Measurements from ENCODE around the gene PACSIN2.
A peak's percentile ranks its signal among the peaks of the same experiment; 100 is the strongest.
"Not testable (repeated sequence)": the region's sequence is repeated elsewhere in the genome, so short reads cannot be mapped to it uniquely, and the experiment has no call there.

Gene PACSIN2

GRCh38 chr22:42955848-42956247 is 59.1 kb downstream of the PACSIN2 start:
- Histone ChIP-seq H3K27me3 (ENCODE audit: control insufficient read depth, insufficient read depth, low read length) (no peaks in the 10 kb centered on the region), H3K4me1 (ENCODE audit: control insufficient read depth, insufficient read depth, low read length) (peaks cover 32% of the 10 kb centered on the region), H3K4me3 (ENCODE audit: low read depth, low read length) (no peak overlapping the region), H3K27ac (ENCODE audit: low read depth, low read length) (no peak overlapping the region), H3K9ac (ENCODE audit: low read depth, low read length) (no peak overlapping the region), H3K36me3 (ENCODE audit: control insufficient read depth, insufficient read depth, low read length) (no peaks in the 10 kb centered on the region), H3K9me3 (ENCODE audit: control insufficient read depth, insufficient read depth, low read length) (no peaks in the 10 kb centered on the region)

- H3K27ac ChIP-seq (ENCODE audit: low read depth, low read length): no peak overlapping the region
- no peaks in the 10 kb centered on the region for H3K36me3 ChIP-seq (ENCODE audit: control insufficient read depth, insufficient read depth, low read length)
- H3K9me3 ChIP-seq (ENCODE audit: control insufficient read depth, insufficient read depth, low read length): no peaks in the 10 kb centered on the region
- H3K4me1 ChIP-seq (ENCODE audit: control insufficient read depth, insufficient read depth, low read length): peaks cover 26% of the 10 kb centered on the region
- no peak overlapping the region for H3K4me3 ChIP-seq (ENCODE audit: low read depth, low read length)
- no peak overlapping the region for H3K9ac ChIP-seq (ENCODE audit: low read depth, low read length)
- no peaks in the 10 kb centered on the region for H3K27me3 ChIP-seq (ENCODE audit: control insufficient read depth, insufficient read depth, low read length)
Measured at GRCh38 chr22:42955087-42955635, 59.8 kb downstream of the PACSIN2 start.

- H3K27me3 ChIP-seq (ENCODE audit: control insufficient read depth, insufficient read depth, low read length); H3K27ac ChIP-seq (ENCODE audit: low read depth, low read length); H3K4me3 ChIP-seq (ENCODE audit: low read depth, low read length); H3K9me3 ChIP-seq (ENCODE audit: control insufficient read depth, insufficient read depth, low read length); H3K9ac ChIP-seq (ENCODE audit: low read depth, low read length); H3K36me3 ChIP-seq (ENCODE audit: control insufficient read depth, insufficient read depth, low read length): not testable (repeated sequence)
- peaks cover 12% of the 10 kb centered on the region for H3K4me1 ChIP-seq (ENCODE audit: control insufficient read depth, insufficient read depth, low read length)
Measured at GRCh38 chr22:42953751-42954150, 61.2 kb downstream of the PACSIN2 start.

GRCh38 chr22:42951093-42951710 is 63.7 kb downstream of the PACSIN2 start:
- peaks cover 29% of the 10 kb centered on the region for H3K4me1 ChIP-seq (ENCODE audit: control insufficient read depth, insufficient read depth, low read length)
- H3K4me3 ChIP-seq (ENCODE audit: low read depth, low read length): no peak overlapping the region
- no peak overlapping the region for H3K9ac ChIP-seq (ENCODE audit: low read depth, low read length)
- H3K27ac ChIP-seq (ENCODE audit: low read depth, low read length): no peak overlapping the region
- H3K36me3 ChIP-seq (ENCODE audit: control insufficient read depth, insufficient read depth, low read length): 0 out of 2 replicates have a peak, but pooled peaks cover 4% of the 10 kb centered on the region
- no peaks in the 10 kb centered on the region for H3K9me3 ChIP-seq (ENCODE audit: control insufficient read depth, insufficient read depth, low read length)
- no peaks in the 10 kb centered on the region for H3K27me3 ChIP-seq (ENCODE audit: control insufficient read depth, insufficient read depth, low read length)

- no peaks in the 10 kb centered on the region for H3K9me3 ChIP-seq (ENCODE audit: control insufficient read depth, insufficient read depth, low read length)
- 0 out of 2 replicates have a peak, but pooled peaks cover 4% of the 10 kb centered on the region for H3K36me3 ChIP-seq (ENCODE audit: control insufficient read depth, insufficient read depth, low read length)
- peaks cover 37% of the 10 kb centered on the region for H3K4me1 ChIP-seq (ENCODE audit: control insufficient read depth, insufficient read depth, low read length)
- no peak overlapping the region for H3K27ac ChIP-seq (ENCODE audit: low read depth, low read length)
- no peak overlapping the region for H3K4me3 ChIP-seq (ENCODE audit: low read depth, low read length)
- no peak overlapping the region for H3K9ac ChIP-seq (ENCODE audit: low read depth, low read length)
- no peaks in the 10 kb centered on the region for H3K27me3 ChIP-seq (ENCODE audit: control insufficient read depth, insufficient read depth, low read length)
Measured at GRCh38 chr22:42950281-42950680, 64.7 kb downstream of the PACSIN2 start.

- Histone ChIP-seq H3K27ac (ENCODE audit: low read depth, low read length) (no peak overlapping the region), H3K9me3 (ENCODE audit: control insufficient read depth, insufficient read depth, low read length) (no peaks in the 10 kb centered on the region), H3K9ac (ENCODE audit: low read depth, low read length) (no peak overlapping the region), H3K4me3 (ENCODE audit: low read depth, low read length) (no peak overlapping the region), H3K27me3 (ENCODE audit: control insufficient read depth, insufficient read depth, low read length) (no peaks in the 10 kb centered on the region), H3K36me3 (ENCODE audit: control insufficient read depth, insufficient read depth, low read length) (0 out of 2 replicates have a peak, but pooled peaks cover 4% of the 10 kb centered on the region), H3K4me1 (ENCODE audit: control insufficient read depth, insufficient read depth, low read length) (peaks cover 37% of the 10 kb centered on the region)
Measured at GRCh38 chr22:42949159-42949558, 65.8 kb downstream of the PACSIN2 start.

GRCh38 chr22:42948294-42948693 is 66.7 kb downstream of the PACSIN2 start:
- Histone ChIP-seq H3K27ac (ENCODE audit: low read depth, low read length) (no peak overlapping the region), H3K27me3 (ENCODE audit: control insufficient read depth, insufficient read depth, low read length) (no peaks in the 10 kb centered on the region)

GRCh38 chr22:42947211-42947990 is 67.5 kb downstream of the PACSIN2 start:
- 0 out of 2 replicates have a peak, but pooled peaks cover 4% of the 10 kb centered on the region for H3K36me3 ChIP-seq (ENCODE audit: control insufficient read depth, insufficient read depth, low read length)
- peaks cover 32% of the 10 kb centered on the region for H3K4me1 ChIP-seq (ENCODE audit: control insufficient read depth, insufficient read depth, low read length)
- H3K9ac ChIP-seq (ENCODE audit: low read depth, low read length): no peak overlapping the region
- peak overlapping the region; percentile 70 for H3K27ac ChIP-seq (ENCODE audit: low read depth, low read length)
- no peaks in the 10 kb centered on the region for H3K9me3 ChIP-seq (ENCODE audit: control insufficient read depth, insufficient read depth, low read length)
- H3K4me3 ChIP-seq (ENCODE audit: low read depth, low read length): no peak overlapping the region
- H3K27me3 ChIP-seq (ENCODE audit: control insufficient read depth, insufficient read depth, low read length): no peaks in the 10 kb centered on the region

More at GRCh38 chr22:42948294-42948693, 66.7 kb downstream of the PACSIN2 start:
- Histone ChIP-seq H3K36me3 (ENCODE audit: control insufficient read depth, insufficient read depth, low read length) (0 out of 2 replicates have a peak, but pooled peaks cover 4% of the 10 kb centered on the region), H3K9ac (ENCODE audit: low read depth, low read length) (no peak overlapping the region), H3K9me3 (ENCODE audit: control insufficient read depth, insufficient read depth, low read length) (no peaks in the 10 kb centered on the region), H3K4me3 (ENCODE audit: low read depth, low read length) (no peak overlapping the region), H3K4me1 (ENCODE audit: control insufficient read depth, insufficient read depth, low read length) (peaks cover 32% of the 10 kb centered on the region)

GRCh38 chr22:42946546-42947198 is 68.3 kb downstream of the PACSIN2 start:
- Histone ChIP-seq H3K9me3 (ENCODE audit: control insufficient read depth, insufficient read depth, low read length) (no peaks in the 10 kb centered on the region), H3K36me3 (ENCODE audit: control insufficient read depth, insufficient read depth, low read length) (0 out of 2 replicates have a peak, but pooled peaks cover 4% of the 10 kb centered on the region), H3K9ac (ENCODE audit: low read depth, low read length) (no peak overlapping the region), H3K4me3 (ENCODE audit: low read depth, low read length) (no peak overlapping the region), H3K27me3 (ENCODE audit: control insufficient read depth, insufficient read depth, low read length) (no peaks in the 10 kb centered on the region), H3K4me1 (ENCODE audit: control insufficient read depth, insufficient read depth, low read length) (peaks cover 32% of the 10 kb centered on the region), H3K27ac (ENCODE audit: low read depth, low read length) (peak overlapping the region; percentile 70)

- Histone ChIP-seq H3K9me3 (ENCODE audit: control insufficient read depth, insufficient read depth, low read length) (no peaks in the 10 kb centered on the region), H3K9ac (ENCODE audit: low read depth, low read length) (no peak overlapping the region), H3K4me1 (ENCODE audit: control insufficient read depth, insufficient read depth, low read length) (peaks cover 27% of the 10 kb centered on the region), H3K36me3 (ENCODE audit: control insufficient read depth, insufficient read depth, low read length) (0 out of 2 replicates have a peak, but pooled peaks cover 4% of the 10 kb centered on the region), H3K27me3 (ENCODE audit: control insufficient read depth, insufficient read depth, low read length) (no peaks in the 10 kb centered on the region), H3K4me3 (ENCODE audit: low read depth, low read length) (no peak overlapping the region), H3K27ac (ENCODE audit: low read depth, low read length) (no peak overlapping the region)
Measured at GRCh38 chr22:42945736-42946135, 69.2 kb downstream of the PACSIN2 start.

All from HUES48 (cell line).